ENCODE data around the gene EPGN.

DNA sequence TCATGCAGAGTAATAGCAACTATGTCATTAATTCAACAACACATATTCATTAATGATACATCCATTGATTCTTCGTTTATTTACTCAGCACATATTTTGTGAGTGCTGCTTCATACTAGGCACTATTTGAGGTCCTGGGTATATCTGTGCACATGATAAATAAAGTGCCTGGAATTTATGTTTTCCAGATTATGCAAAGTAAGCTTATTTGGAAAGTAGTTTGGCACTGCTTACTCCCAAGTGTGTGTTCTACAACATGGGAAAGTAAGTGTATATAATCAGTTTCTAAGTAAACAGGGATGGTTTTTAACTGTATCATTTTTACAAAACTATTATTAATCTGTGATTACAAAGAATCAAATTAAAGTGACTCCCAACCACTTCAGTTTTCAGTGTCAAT is 16.8 kb upstream of the EPGN start:
- TF ChIP-seq CTCF (conservative IDR thresholded peaks at IDR 0.05 in 1 of 2, IDR thresholded peaks at IDR 0.05 in 1 of 2; ENCODE audit: low read depth in 1 of 2, low read length in 2 of 2), result no peak
- no peak for TF ChIP-seq EZH2 (IDR thresholded peaks at IDR 0.05; ENCODE audit: low read length, missing control alignments)

Measured in fibroblast of lung (primary cell).